Left lung (tissue), 10 donors: ENCODE data around the gene MPP2. TPM values are rescaled to one million over a fixed set of nuclear protein-coding genes. Genes with fewer than 3 reads are reported as not detected.

Source experiments
- ATAC-seq: fragments of 200-7000 bp; cut with Tn5 transposase; one replicate; pipeline ENCODE4 v1.9.1; 2020; ENCODE audit warnings: moderate library complexity
- DNase-seq, 4 donors: peaks; one replicate each; pipeline ENCODE4 v3.0.0-alpha.2; 2013 to 2020
- H3K27ac ChIP-seq, 2 donors: fragments of 200-600 bp; sonication (generic) in 1 of 2; one replicate each; pipeline versions ENCODE4 v1.5.0 to v1.8.0; 2020 to 2021
- H3K27me3 ChIP-seq, 2 donors: fragments of 200-600 bp; sonication (generic) in 1 of 2; one replicate each; pipeline versions ENCODE4 v1.5.0 to v1.8.0; 2020 to 2021
- H3K36me3 ChIP-seq, 2 donors: fragments of 200-600 bp; sonication (generic) in 1 of 2; one replicate each; pipeline versions ENCODE4 v1.5.0 to v1.8.0; 2020 to 2021
- H3K4me1 ChIP-seq, 2 donors: fragments of 200-600 bp; one replicate each; pipeline ENCODE4 v1.8.0; 2021
- H3K4me3 ChIP-seq, 2 donors: fragments of 200-600 bp; sonication (generic) in 1 of 2; one replicate each; pipeline versions ENCODE4 v1.5.0 to v1.8.0; 2020 to 2021; ENCODE audit warnings: mild to moderate bottlenecking in 1 of 2
- H3K9me3 ChIP-seq, 2 donors: fragments of 200-600 bp; sonication (generic) in 1 of 2; one replicate each; pipeline versions ENCODE4 v1.5.0 to v1.8.0; 2020 to 2021
- intact Hi-C, 2 donors: fragments of 100-400 bp; cut with DNase I; formaldehyde crosslinking; loops; one replicate each; pipeline versions ENCODE4 v1.11.2 to v1.14.2; 2022
- polyA plus RNA-seq, 6 donors: library from polyadenylated mRNA; unstranded; fragments of 120-200 nt; gene quantifications; one replicate each; pipeline ENCODE4 v1.2.1, GENCODE V29; 2013; ENCODE audit not compliant: insufficient read length in 6 of 6
- total RNA-seq, 2 donors: library from RNA; stranded (reverse); fragmentation: NEBNext Ultra II Directional; extraction: Animal tissue kit (Norgen Biotek cat#: 25700); gene quantifications; one replicate each; pipeline ENCODE4 v1.2.1, GENCODE V29; 2021
- TF ChIP-seq, protein P1 (sequence below), 2 donors: fragments of 200-600 bp; sonication (generic) in 1 of 2; IDR thresholded peaks; one replicate each; pipeline versions ENCODE4 v1.5.0 to v1.8.0; 2021; ENCODE audit warnings: antibody characterized with exemption in 2 of 2
- donor health status: DM: no; HTN: yes; CAD: no.
- donor health status: DM: no; HTN: no; CAD: no.

MPP2 gene
- total and polyA plus RNA-seq, 8 donors = 1.5 to 4.9 (median 4.5) TPM

DNA sequence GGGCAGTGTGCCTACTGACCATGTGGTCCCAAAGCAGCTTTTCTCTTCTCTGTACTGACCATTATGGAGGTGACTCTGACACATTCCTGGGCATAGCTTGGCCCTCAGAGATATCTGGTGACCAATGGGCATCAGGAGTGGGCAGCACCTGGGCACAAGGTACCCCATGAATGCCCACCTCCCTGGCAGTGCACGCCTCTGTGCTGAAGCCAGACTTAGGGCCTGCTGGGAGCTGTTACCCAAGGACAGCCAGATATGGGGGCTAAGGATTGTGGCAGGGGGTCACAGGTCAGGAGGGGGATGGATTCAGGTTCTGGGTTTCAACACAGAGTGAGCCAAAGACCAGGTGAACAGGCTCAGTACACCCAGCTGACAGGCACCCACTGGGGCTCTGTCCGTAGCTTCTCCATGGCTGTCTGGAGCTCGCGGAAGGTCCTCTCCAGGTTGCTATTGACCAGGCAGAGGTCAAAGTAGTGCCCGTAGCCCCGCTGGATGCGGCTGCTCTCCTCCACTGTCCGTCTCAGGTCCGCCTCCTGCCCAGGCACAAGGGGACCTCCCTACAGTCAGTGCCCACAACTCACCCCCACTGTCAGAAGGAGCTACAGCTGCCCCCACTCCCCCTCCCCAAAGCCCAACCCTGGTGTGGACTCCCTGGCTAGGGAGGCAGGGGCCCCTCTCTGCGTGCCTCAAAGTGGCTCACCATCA lies 29.7 kb downstream of the MPP2 start:
- no peak for DNase-seq
- no peaks in the 10 kb centered on the region for H3K36me3 ChIP-seq
- no peak overlapping the region for H3K27ac ChIP-seq
- H3K4me3 ChIP-seq = no peak overlapping the region
- no peaks in the 10 kb centered on the region for H3K27me3 ChIP-seq
- H3K4me1 ChIP-seq = no peaks in the 10 kb centered on the region
- intact Hi-C loops = no loop called here
- H3K9me3 ChIP-seq = no peaks in the 10 kb centered on the region
- ATAC-seq = no peak
- TF ChIP-seq, protein P1, sequence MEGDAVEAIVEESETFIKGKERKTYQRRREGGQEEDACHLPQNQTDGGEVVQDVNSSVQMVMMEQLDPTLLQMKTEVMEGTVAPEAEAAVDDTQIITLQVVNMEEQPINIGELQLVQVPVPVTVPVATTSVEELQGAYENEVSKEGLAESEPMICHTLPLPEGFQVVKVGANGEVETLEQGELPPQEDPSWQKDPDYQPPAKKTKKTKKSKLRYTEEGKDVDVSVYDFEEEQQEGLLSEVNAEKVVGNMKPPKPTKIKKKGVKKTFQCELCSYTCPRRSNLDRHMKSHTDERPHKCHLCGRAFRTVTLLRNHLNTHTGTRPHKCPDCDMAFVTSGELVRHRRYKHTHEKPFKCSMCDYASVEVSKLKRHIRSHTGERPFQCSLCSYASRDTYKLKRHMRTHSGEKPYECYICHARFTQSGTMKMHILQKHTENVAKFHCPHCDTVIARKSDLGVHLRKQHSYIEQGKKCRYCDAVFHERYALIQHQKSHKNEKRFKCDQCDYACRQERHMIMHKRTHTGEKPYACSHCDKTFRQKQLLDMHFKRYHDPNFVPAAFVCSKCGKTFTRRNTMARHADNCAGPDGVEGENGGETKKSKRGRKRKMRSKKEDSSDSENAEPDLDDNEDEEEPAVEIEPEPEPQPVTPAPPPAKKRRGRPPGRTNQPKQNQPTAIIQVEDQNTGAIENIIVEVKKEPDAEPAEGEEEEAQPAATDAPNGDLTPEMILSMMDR (IDR thresholded peaks at IDR 0.05) = no peak

DNA sequence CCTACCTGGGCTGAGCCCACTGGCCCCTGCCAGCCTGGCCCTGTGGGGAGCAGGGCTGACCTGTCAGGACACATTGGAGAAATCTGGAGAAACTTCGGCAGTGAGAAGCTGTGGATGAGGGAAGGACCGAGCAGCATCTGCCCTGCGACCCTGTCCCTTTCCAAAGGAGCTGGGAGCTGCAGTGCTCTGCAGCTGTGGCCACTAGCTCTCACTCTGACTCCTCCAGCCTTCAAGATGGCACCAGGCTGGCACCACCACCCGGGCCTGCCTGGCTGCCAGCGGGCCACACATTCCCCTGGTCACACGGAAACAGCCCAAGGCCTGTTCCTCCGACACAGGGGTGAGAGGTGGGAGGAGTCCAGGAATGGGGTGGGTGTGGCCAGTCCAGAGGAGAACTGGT lies 30.3 kb downstream of the MPP2 start:
- no peaks in the 10 kb centered on the region for H3K9me3 ChIP-seq
- no peaks in the 10 kb centered on the region for H3K27me3 ChIP-seq
- H3K4me1 ChIP-seq = no peaks in the 10 kb centered on the region
- no peak overlapping the region for H3K4me3 ChIP-seq
- ATAC-seq = no peak
- H3K27ac ChIP-seq = no peak overlapping the region
- TF ChIP-seq, protein P1 (IDR thresholded peaks at IDR 0.05) = no peak
- DNase-seq = no peak
- intact Hi-C loops = no loop called here
- H3K36me3 ChIP-seq = no peaks in the 10 kb centered on the region

- ATAC-seq = no peak
- H3K27ac ChIP-seq = no peak overlapping the region
- no peaks in the 10 kb centered on the region for H3K4me1 ChIP-seq
- H3K9me3 ChIP-seq = no peaks in the 10 kb centered on the region
- intact Hi-C loops = no loop called here
- TF ChIP-seq, protein P1 (IDR thresholded peaks at IDR 0.05) = no peak
- H3K36me3 ChIP-seq = no peaks in the 10 kb centered on the region
- no peak for DNase-seq
- H3K27me3 ChIP-seq = no peaks in the 10 kb centered on the region
- no peak overlapping the region for H3K4me3 ChIP-seq
These were observed 31.7 kb downstream of the MPP2 start for GRCh38 chr17:43875476-43876147.

DNA sequence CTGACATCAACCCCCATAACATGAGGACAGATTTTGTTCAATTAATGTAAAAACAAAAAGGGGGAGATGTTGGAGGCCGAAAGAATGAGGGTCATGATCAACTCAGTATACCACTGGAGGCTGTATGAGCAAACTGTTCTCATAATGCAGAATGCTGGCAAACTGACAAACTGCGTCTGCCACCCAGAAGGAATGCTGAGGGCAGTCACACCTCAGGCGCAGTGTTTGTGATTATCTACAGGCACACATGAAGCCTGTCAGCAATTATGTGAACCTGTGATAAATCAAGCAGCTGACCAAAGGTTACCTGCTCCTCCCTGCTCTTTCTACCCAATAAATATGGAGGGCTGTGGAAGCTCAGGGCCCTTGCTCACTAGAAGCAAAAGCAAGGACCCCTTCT lies 33.0 kb downstream of the MPP2 start:
- Histone ChIP-seq H3K9me3 (no peaks in the 10 kb centered on the region), H3K27me3 (no peaks in the 10 kb centered on the region), H3K4me3 (no peak overlapping the region), H3K4me1 (no peaks in the 10 kb centered on the region), H3K27ac (no peak overlapping the region), H3K36me3 (no peaks in the 10 kb centered on the region)
- TF ChIP-seq, protein P1 (IDR thresholded peaks at IDR 0.05) = no peak
- intact Hi-C loops = no loop called here
- DNase-seq = no peak
- no peak for ATAC-seq

DNA sequence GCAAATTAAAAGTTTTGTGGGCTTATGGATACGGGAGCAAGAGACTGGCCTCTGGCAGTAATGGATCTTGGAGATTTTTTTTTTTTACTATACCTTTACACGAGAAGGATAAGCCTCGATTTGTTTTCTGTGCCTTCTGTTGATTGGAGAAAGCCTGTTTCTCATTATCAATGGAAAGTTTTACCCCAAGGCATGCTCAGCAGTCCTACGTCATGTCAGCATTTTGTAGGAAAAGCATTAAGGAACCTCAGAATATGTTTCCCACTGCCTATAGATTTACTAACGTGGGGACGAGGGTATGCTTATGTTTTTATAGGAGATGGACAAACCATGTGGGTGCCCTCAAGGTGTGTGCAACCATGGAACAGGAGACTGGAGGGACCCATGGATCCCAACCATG lies 33.5 kb downstream of the MPP2 start:
- no peaks in the 10 kb centered on the region for H3K27me3 ChIP-seq
- H3K4me3 ChIP-seq = no peak overlapping the region
- intact Hi-C loops = no loop called here
- no peak for DNase-seq
- TF ChIP-seq, protein P1 (IDR thresholded peaks at IDR 0.05) = no peak
- no peak for ATAC-seq
- no peaks in the 10 kb centered on the region for H3K4me1 ChIP-seq
- no peaks in the 10 kb centered on the region for H3K9me3 ChIP-seq
- H3K27ac ChIP-seq = no peak overlapping the region
- no peaks in the 10 kb centered on the region for H3K36me3 ChIP-seq
